T1000 (cell line): ENCODE measurements around the gene MAGEB1.

Experiments
- DNase-seq: peaks from one replicate; lab custom pipeline; 2025; ENCODE audit warnings: mixed read lengths; lab: John Stamatoyannopoulos, UW

MAGEB1 gene

GRCh38 chrX:30296408-30297254, 49.7 kb downstream of the MAGEB1 start:
- no peak for DNase-seq

DNA sequence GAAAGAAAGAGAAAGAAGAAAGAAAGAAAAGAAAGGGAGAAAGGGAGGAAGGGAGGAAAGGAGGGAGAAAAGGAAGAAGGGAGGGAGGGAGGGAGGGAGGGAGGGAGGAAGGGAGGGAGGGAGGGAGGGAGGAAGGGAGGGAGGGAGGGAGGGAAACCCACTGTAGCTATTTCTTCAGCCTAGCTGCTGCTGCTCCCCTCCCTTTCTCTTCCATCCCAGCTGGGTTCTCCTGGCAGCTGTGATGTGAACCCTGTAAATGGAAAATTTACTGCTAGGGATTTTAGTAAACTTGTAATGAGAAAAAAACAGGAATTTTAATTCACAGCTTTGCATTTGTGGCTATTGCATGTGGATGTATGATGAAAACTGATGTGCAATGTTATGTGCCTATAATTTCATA, 54.3 kb downstream of the MAGEB1 start:
- no peak for DNase-seq
